Ishikawa (cell line): Measurements from ENCODE around the gene GATB.

Experiments
- CREB1 ChIP-seq: IDR thresholded peaks from 2 replicates; pipeline ENCODE4 v1.6.1; 2012; ENCODE audit warnings: low read depth
- EGR1 ChIP-seq: IDR thresholded peaks from 2 replicates; pipeline ENCODE4 v1.6.1; 2012
- EP300 ChIP-seq: IDR thresholded peaks from 2 replicates; pipeline ENCODE4 v1.6.1; 2012; ENCODE audit warnings: borderline replicate concordance
- FOXM1 ChIP-seq: IDR thresholded peaks from 2 replicates; pipeline ENCODE4 v1.6.1; 2012; ENCODE audit warnings: low read depth, borderline replicate concordance
- NFIC ChIP-seq: IDR thresholded peaks from 2 replicates; pipeline ENCODE4 v1.6.1; 2012
- RAD21 ChIP-seq: IDR thresholded peaks from 2 replicates; pipeline ENCODE4 v1.6.1; 2012; ENCODE audit warnings: low read depth
- TAF1 ChIP-seq: IDR thresholded peaks from 2 replicates; pipeline ENCODE4 v1.6.1; 2012; ENCODE audit warnings: low read depth, mild to moderate bottlenecking
- TCF12 ChIP-seq: IDR thresholded peaks from 2 replicates; pipeline ENCODE4 v1.6.1; 2012; ENCODE audit warnings: low read depth
- TEAD4 ChIP-seq: IDR thresholded peaks from 2 replicates; pipeline ENCODE4 v1.6.1; 2012
- USF1 ChIP-seq: IDR thresholded peaks from 2 replicates; pipeline ENCODE4 v1.6.1; 2012
- YY1 ChIP-seq: IDR thresholded peaks from 2 replicates; pipeline ENCODE4 v1.6.1; 2012; ENCODE audit warnings: low read depth
- TF ChIP-seq, protein P1 (sequence below): IDR thresholded peaks from 2 replicates; pipeline ENCODE4 v1.6.1; 2012; ENCODE audit warnings: low read depth, mild to moderate bottlenecking
- TF ChIP-seq, protein P2 (sequence below): IDR thresholded peaks from 2 replicates; pipeline ENCODE4 v1.6.1; 2012

DNA sequence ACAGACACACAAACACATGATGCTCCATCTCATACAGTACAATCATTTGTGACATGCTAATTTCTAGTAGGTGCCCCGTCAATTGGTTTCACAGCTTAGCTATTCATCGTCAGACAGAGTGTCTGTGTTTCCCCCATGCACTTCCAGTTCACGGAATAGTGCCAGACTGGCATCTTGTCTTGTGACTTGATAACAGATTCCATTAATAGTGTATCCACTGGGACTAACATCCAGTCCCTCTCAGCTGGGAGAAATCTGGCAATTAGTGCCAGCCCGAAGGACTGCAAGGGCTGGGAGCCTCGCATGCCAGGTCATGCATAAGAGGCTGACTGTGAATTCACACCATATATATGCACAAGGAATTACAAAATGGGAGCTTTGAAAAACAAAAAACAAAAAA, 20.2 kb upstream of the GATB start:
- TF ChIP-seq YY1 (no peak), EP300 (no peak), TAF1 (no peak), RAD21 (no peak), USF1 (no peak), TCF12 (no peak), CREB1 (no peak), FOXM1 (no peak), TEAD4 (no peak), EGR1 (no peak), NFIC (no peak)
- TF ChIP-seq, protein P1, sequence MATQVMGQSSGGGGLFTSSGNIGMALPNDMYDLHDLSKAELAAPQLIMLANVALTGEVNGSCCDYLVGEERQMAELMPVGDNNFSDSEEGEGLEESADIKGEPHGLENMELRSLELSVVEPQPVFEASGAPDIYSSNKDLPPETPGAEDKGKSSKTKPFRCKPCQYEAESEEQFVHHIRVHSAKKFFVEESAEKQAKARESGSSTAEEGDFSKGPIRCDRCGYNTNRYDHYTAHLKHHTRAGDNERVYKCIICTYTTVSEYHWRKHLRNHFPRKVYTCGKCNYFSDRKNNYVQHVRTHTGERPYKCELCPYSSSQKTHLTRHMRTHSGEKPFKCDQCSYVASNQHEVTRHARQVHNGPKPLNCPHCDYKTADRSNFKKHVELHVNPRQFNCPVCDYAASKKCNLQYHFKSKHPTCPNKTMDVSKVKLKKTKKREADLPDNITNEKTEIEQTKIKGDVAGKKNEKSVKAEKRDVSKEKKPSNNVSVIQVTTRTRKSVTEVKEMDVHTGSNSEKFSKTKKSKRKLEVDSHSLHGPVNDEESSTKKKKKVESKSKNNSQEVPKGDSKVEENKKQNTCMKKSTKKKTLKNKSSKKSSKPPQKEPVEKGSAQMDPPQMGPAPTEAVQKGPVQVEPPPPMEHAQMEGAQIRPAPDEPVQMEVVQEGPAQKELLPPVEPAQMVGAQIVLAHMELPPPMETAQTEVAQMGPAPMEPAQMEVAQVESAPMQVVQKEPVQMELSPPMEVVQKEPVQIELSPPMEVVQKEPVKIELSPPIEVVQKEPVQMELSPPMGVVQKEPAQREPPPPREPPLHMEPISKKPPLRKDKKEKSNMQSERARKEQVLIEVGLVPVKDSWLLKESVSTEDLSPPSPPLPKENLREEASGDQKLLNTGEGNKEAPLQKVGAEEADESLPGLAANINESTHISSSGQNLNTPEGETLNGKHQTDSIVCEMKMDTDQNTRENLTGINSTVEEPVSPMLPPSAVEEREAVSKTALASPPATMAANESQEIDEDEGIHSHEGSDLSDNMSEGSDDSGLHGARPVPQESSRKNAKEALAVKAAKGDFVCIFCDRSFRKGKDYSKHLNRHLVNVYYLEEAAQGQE, result no peak
- TF ChIP-seq, protein P2, sequence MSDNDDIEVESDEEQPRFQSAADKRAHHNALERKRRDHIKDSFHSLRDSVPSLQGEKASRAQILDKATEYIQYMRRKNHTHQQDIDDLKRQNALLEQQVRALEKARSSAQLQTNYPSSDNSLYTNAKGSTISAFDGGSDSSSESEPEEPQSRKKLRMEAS, result no peak
